GM12891 (cell line): ENCODE results near the gene MYO5B.

Experiments
- POLR2A ChIP-seq: IDR thresholded peaks from 2 replicates; pipeline ENCODE4 v1.6.1; 2011; ENCODE audit warnings: low read depth, low read length, control low read depth
- POLR2AphosphoS5 ChIP-seq: IDR thresholded peaks from 2 replicates; pipeline ENCODE4 v1.6.1; 2011; ENCODE audit warnings: low read depth, low read length, control low read depth
- TAF1 ChIP-seq: IDR thresholded peaks from 2 replicates; pipeline ENCODE4 v1.6.1; 2011; ENCODE audit warnings: low read depth, low read length, control low read depth

DNA sequence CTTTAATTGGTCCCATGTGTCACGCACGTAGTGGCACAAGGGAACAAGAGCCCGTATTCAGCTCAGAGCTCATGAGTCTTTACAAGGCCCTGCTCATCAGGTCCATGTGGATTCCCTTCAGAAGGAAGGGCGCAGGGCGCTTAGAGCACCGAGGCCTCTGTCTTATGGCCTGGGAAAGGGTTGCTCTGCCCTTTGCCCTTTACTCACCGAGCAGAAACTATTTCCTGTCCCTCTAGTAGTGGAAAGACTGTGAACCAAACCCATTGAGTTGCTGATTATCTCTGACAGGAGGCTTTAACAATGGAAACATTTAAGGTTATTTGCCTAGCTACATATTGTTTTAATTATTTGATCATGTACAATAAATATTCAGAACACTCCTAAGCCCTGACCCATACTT is 279.6 kb downstream of the MYO5B start:
- TF ChIP-seq POLR2AphosphoS5 (no peak), TAF1 (no peak), POLR2A (no peak)
